ENCODE measurements around the gene SAT1.

The SAT1 gene

GRCh38 chrX:23803931-23804381 is 21.0 kb downstream of the SAT1 start:
- TF ChIP-seq, protein P1, sequence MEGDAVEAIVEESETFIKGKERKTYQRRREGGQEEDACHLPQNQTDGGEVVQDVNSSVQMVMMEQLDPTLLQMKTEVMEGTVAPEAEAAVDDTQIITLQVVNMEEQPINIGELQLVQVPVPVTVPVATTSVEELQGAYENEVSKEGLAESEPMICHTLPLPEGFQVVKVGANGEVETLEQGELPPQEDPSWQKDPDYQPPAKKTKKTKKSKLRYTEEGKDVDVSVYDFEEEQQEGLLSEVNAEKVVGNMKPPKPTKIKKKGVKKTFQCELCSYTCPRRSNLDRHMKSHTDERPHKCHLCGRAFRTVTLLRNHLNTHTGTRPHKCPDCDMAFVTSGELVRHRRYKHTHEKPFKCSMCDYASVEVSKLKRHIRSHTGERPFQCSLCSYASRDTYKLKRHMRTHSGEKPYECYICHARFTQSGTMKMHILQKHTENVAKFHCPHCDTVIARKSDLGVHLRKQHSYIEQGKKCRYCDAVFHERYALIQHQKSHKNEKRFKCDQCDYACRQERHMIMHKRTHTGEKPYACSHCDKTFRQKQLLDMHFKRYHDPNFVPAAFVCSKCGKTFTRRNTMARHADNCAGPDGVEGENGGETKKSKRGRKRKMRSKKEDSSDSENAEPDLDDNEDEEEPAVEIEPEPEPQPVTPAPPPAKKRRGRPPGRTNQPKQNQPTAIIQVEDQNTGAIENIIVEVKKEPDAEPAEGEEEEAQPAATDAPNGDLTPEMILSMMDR (IDR thresholded peaks at IDR 0.05; ENCODE audit: borderline replicate concordance, control extremely low read depth, extremely low read depth, insufficient read depth, missing control alignments) = no peak
- in situ Hi-C loops (cut with MboI; ENCODE audit: low sequenced_read_pairs, unreplicated experiment) = no loop called here
- DNase-seq (ENCODE audit: low spot score) = no peak

DNA sequence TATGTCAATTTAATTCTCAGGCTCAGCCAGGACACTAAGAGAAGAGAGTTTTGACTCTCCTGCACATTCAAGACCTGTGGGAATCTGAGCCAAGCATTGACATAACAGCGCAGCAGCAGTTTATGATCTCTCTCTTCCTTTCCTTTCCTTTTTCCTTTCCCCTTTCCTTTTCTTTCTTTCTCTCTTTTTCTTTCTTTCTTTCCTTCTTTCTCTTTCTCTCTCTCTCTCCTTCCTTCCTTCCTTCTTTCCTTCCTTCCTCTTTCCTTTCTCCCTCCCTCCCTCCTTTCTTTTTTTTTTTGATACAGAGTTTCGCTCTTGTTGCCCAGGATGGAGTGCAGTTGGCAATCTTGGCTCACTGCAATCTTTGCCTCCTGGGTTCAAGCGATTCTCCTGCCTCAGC is 21.6 kb downstream of the SAT1 start:
- TF ChIP-seq, protein P1 (IDR thresholded peaks at IDR 0.05; ENCODE audit: borderline replicate concordance, control extremely low read depth, extremely low read depth, insufficient read depth, missing control alignments) = no peak
- in situ Hi-C loops (cut with MboI; ENCODE audit: low sequenced_read_pairs, unreplicated experiment) = no loop called here
- no peak for DNase-seq (ENCODE audit: low spot score)

GRCh38 chrX:23805389-23805788 is 22.4 kb downstream of the SAT1 start:
- in situ Hi-C loops (cut with MboI; ENCODE audit: low sequenced_read_pairs, unreplicated experiment) = no loop called here

DNA sequence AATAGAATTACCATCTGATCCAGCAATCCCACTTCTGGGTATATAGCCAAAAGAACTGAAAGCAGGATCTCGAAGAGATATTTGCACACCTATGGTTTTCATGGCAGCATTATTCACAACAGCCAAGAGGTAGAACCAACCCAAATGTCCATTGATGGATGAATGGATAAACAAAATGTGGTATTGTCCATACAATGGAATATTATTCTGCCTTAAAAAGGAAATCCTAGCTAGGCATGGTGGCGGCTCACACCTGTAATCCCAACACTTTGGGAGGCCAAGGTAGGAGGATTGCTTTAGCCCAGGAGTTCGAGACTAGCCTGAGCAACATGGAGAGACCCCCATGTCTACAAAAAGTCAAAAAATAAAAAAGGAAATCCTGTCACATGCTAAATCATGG is 27.3 kb downstream of the SAT1 start:
- no peak for DNase-seq (ENCODE audit: low spot score)
- TF ChIP-seq, protein P1 (IDR thresholded peaks at IDR 0.05; ENCODE audit: borderline replicate concordance, control extremely low read depth, extremely low read depth, insufficient read depth, missing control alignments) = no peak
- in situ Hi-C loops (cut with MboI; ENCODE audit: low sequenced_read_pairs, unreplicated experiment) = no loop called here

More at GRCh38 chrX:23805389-23805788, 22.4 kb downstream of the SAT1 start:
- no peak for DNase-seq (ENCODE audit: low spot score)
- TF ChIP-seq, protein P1 (IDR thresholded peaks at IDR 0.05; ENCODE audit: borderline replicate concordance, control extremely low read depth, extremely low read depth, insufficient read depth, missing control alignments) = no peak

DNA sequence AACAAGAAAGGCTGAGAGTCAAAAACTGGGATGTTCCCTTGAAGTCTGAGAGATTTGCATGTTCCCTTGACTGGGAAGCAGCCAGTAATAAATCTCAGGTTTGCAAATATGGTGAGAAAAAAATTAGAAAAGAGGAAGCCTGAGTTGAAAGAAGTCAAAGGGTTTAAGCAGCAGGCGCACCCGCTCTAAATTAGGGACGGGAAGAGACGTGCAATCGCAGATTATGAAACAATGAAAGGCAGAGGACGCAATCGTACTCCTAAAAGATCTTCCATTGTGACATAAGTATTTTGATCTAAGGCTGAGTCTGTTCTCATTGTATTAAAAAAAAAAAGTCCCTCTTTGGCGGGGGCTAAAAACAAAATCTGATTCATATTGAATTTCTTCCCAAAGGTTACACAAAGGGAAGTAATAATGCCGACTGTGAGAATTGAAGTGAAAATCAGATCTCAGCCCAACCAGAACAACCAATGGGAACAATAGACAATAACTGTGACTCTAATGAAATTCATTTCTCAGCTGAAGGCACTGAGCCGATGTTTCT is 28.2 kb downstream of the SAT1 start:
- in situ Hi-C loops (cut with MboI; ENCODE audit: low sequenced_read_pairs, unreplicated experiment) = no loop called here
- DNase-seq (ENCODE audit: low spot score) = no peak
- TF ChIP-seq, protein P1 (IDR thresholded peaks at IDR 0.05; ENCODE audit: borderline replicate concordance, control extremely low read depth, extremely low read depth, insufficient read depth, missing control alignments) = no peak

- TF ChIP-seq, protein P1 (IDR thresholded peaks at IDR 0.05; ENCODE audit: borderline replicate concordance, control extremely low read depth, extremely low read depth, insufficient read depth, missing control alignments) = no peak
- in situ Hi-C loops (cut with MboI; ENCODE audit: low sequenced_read_pairs, unreplicated experiment) = no loop called here
- no peak for DNase-seq (ENCODE audit: low spot score)
Measured at GRCh38 chrX:23811656-23812055, 28.7 kb downstream of the SAT1 start.
